Sigmoid colon (tissue), 4 donors: ENCODE measurements around the gene CEP162.
"Not testable (repeated sequence)": the region's sequence is repeated elsewhere in the genome, so short reads cannot be mapped to it uniquely, and the experiment has no call there.

Experiments
- EP300 ChIP-seq, 4 donors: sonication (generic); formaldehyde crosslinking; IDR thresholded peaks; one replicate each; pipeline ENCODE4 v1.6.1; 2017; ENCODE audit warnings: antibody characterized with exemption in 4 of 4
- POLR2A ChIP-seq, 2 donors: fragments of 450-650 bp; IDR thresholded peaks; one replicate each; pipeline ENCODE4 v1.6.1; 2016; ENCODE audit warnings: antibody characterized with exemption in 2 of 2, mild to moderate bottlenecking in 2 of 2, moderate library complexity in 2 of 2
- TF ChIP-seq, protein P1 (sequence below), 4 experiments: fragments of 450-650 bp in 3 of 4; fragments of 200-600 bp in 1 of 4; IDR thresholded peaks; one replicate each; pipeline ENCODE4 v1.5.1; 2016 to 2019; ENCODE audit warnings: antibody characterized with exemption in 4 of 4, mild to moderate bottlenecking in 3 of 4, moderate library complexity in 2 of 4

DNA sequence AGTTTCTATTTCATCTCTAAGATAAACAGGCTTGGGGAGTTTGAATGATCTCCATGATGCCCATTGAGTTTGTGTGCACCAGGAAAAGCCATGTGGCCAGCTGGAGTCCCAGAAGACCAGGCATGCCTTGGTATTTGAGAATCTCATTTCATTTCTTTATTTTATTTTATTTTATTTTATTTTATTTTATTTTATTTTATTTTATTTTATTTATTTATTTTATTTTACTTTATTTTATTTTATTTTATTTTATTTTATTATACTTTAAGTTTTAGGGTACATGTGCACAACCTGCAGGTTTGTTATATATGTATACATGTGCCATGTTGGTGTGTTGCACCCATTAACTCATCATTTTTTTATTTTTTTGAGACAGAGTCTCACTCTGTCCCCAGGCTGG lies 142.7 kb downstream of the CEP162 start:
- TF ChIP-seq, protein P1, sequence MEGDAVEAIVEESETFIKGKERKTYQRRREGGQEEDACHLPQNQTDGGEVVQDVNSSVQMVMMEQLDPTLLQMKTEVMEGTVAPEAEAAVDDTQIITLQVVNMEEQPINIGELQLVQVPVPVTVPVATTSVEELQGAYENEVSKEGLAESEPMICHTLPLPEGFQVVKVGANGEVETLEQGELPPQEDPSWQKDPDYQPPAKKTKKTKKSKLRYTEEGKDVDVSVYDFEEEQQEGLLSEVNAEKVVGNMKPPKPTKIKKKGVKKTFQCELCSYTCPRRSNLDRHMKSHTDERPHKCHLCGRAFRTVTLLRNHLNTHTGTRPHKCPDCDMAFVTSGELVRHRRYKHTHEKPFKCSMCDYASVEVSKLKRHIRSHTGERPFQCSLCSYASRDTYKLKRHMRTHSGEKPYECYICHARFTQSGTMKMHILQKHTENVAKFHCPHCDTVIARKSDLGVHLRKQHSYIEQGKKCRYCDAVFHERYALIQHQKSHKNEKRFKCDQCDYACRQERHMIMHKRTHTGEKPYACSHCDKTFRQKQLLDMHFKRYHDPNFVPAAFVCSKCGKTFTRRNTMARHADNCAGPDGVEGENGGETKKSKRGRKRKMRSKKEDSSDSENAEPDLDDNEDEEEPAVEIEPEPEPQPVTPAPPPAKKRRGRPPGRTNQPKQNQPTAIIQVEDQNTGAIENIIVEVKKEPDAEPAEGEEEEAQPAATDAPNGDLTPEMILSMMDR (IDR thresholded peaks at IDR 0.05) = not testable (repeated sequence)
- TF ChIP-seq POLR2A, EP300 (IDR thresholded peaks at IDR 0.05): not testable (repeated sequence)
